Measurements from ENCODE around the gene CXXC5. TPM values are rescaled to one million over a fixed set of nuclear protein-coding genes. Genes with fewer than 3 reads are reported as not detected.
A peak's percentile ranks its signal among the peaks of the same experiment; 100 is the strongest.
"Not testable (repeated sequence)": the region's sequence is repeated elsewhere in the genome, so short reads cannot be mapped to it uniquely, and the experiment has no call there.

CXXC5 gene
- total and polyA plus RNA-seq, 2 experiments from 2014 or later: 70.4 to 122 TPM

- H3K4me3 ChIP-seq: no peak overlapping the region
- no peaks in the 10 kb centered on the region for H3K27me3 ChIP-seq
- peak overlapping the region; percentile 49 for H3K27ac ChIP-seq
- TF ChIP-seq CTCF (IDR thresholded peaks at IDR 0.05; ENCODE audit: low read depth, low read length): no peak
- H3K4me1 ChIP-seq (ENCODE audit: low read depth): peaks cover 16% of the 10 kb centered on the region
- peak in 1 of 2 donors; percentile 52 for DNase-seq (ENCODE audit: low read depth in 1 of 2, low spot score in 1 of 2)
- H3K9me3 ChIP-seq (ENCODE audit: low read depth): no peaks in the 10 kb centered on the region
- H3K36me3 ChIP-seq: peaks cover 4% of the 10 kb centered on the region
These were observed 36.2 kb upstream of the CXXC5 start for GRCh38 chr5:139611703-139612584.

GRCh38 chr5:139619861-139620260 is 28.3 kb upstream of the CXXC5 start:
- Histone ChIP-seq H3K36me3 (peaks cover 40% of the 10 kb centered on the region), H3K4me1 (ENCODE audit: low read depth) (no peaks in the 10 kb centered on the region), H3K4me3 (no peak overlapping the region), H3K27ac (peak overlapping the region; percentile 54), H3K9me3 (ENCODE audit: low read depth) (no peaks in the 10 kb centered on the region), H3K27me3 (no peaks in the 10 kb centered on the region)
- TF ChIP-seq CTCF (IDR thresholded peaks at IDR 0.05; ENCODE audit: low read depth, low read length): no peak
- DNase-seq (ENCODE audit: low read depth in 1 of 2, low spot score in 1 of 2): no peak

- peaks cover 50% of the 10 kb centered on the region for H3K36me3 ChIP-seq
- not testable (repeated sequence) for H3K27ac ChIP-seq; H3K9me3 ChIP-seq (ENCODE audit: low read depth); H3K27me3 ChIP-seq; H3K4me1 ChIP-seq (ENCODE audit: low read depth); H3K4me3 ChIP-seq; DNase-seq (ENCODE audit: low read depth in 1 of 2, low spot score in 1 of 2)
These were observed 22.8 kb upstream of the CXXC5 start for GRCh38 chr5:139625398-139625797.

- H3K27ac ChIP-seq: no peak overlapping the region
- no peaks in the 10 kb centered on the region for H3K9me3 ChIP-seq (ENCODE audit: low read depth)
- peaks cover 23% of the 10 kb centered on the region for H3K36me3 ChIP-seq
- DNase-seq (ENCODE audit: low read depth in 1 of 2, low spot score in 1 of 2): no peak
- H3K4me3 ChIP-seq: no peak overlapping the region
- peaks cover 2% of the 10 kb centered on the region for H3K4me1 ChIP-seq (ENCODE audit: low read depth)
- TF ChIP-seq CTCF (IDR thresholded peaks at IDR 0.05; ENCODE audit: low read depth, low read length): no peak
- no peaks in the 10 kb centered on the region for H3K27me3 ChIP-seq
These were observed 17.3 kb upstream of the CXXC5 start for GRCh38 chr5:139630855-139631254.

GRCh38 chr5:139631520-139632165 is 16.5 kb upstream of the CXXC5 start:
- TF ChIP-seq CTCF (IDR thresholded peaks at IDR 0.05; ENCODE audit: low read depth, low read length): no peak
- no peak for DNase-seq (ENCODE audit: low read depth in 1 of 2, low spot score in 1 of 2)
- peaks cover 8% of the 10 kb centered on the region for H3K4me1 ChIP-seq (ENCODE audit: low read depth)
- no peaks in the 10 kb centered on the region for H3K27me3 ChIP-seq
- no peaks in the 10 kb centered on the region for H3K9me3 ChIP-seq (ENCODE audit: low read depth)
- H3K36me3 ChIP-seq: peaks cover 17% of the 10 kb centered on the region
- no peak overlapping the region for H3K4me3 ChIP-seq
- peak overlapping the region; percentile 41 for H3K27ac ChIP-seq

Data from cardiac muscle cell (in vitro differentiated cells and primary cell).